Pancreas (tissue), 10 donors: ENCODE results near the gene STIM2. TPM values are rescaled to one million over a fixed set of nuclear protein-coding genes. Genes with fewer than 3 reads are reported as not detected.
A peak's percentile ranks its signal among the peaks of the same experiment; 100 is the strongest.

Experiments used
- ATAC-seq, 4 donors: fragments of 200-7000 bp; cut with Tn5 transposase; one replicate each; pipeline versions ENCODE4 v1.8.0 to v1.9.1; 2020; ENCODE audit warnings: mild to moderate bottlenecking in 4 of 4, moderate library complexity in 4 of 4
- DNase-seq, 6 donors: peaks; one replicate each; pipeline ENCODE4 v3.0.0-alpha.2; 2020
- FAIRE-seq: peaks from 2 replicates; lab custom pipeline; 2012; peaks lifted over from hg19 to GRCh38; lab: Jason Lieb, UNC
- H3K27ac ChIP-seq, 4 donors: fragments of 200-600 bp; sonication (generic); 1 replicate in 3 of 4; 2 replicates in 1 of 4; pipeline versions ENCODE4 v1.5.0 to v1.8.0; 2020
- H3K27me3 ChIP-seq, 4 donors: fragments of 200-600 bp; one replicate each; pipeline ENCODE4 v1.8.0; 2021
- H3K36me3 ChIP-seq, 3 donors: fragments of 200-600 bp; sonication (generic) in 1 of 3; one replicate each; pipeline versions ENCODE4 v1.5.0 to v1.8.0; 2020 to 2021
- H3K4me1 ChIP-seq, 3 donors: fragments of 200-600 bp; one replicate each; pipeline ENCODE4 v1.8.0; 2021
- H3K4me3 ChIP-seq, 4 donors: fragments of 200-600 bp; sonication (generic) in 2 of 4; one replicate each; pipeline versions ENCODE4 v1.5.0 to v1.8.0; 2020 to 2021
- H3K9me3 ChIP-seq, 4 donors: fragments of 200-600 bp; one replicate each; pipeline ENCODE4 v1.8.0; 2021
- CTCF ChIP-seq, 4 donors: fragments of 200-600 bp; sonication (generic) in 3 of 4; IDR thresholded peaks; one replicate each; pipeline versions ENCODE4 v1.5.0 to v1.8.0; 2021; ENCODE audit warnings: antibody characterized with exemption in 4 of 4
- WGBS, 2 donors: extraction: QIAGEN DNeasy Blood & Tissue Kit; methylation state at CpG; one replicate each; pipeline ENCODE4 v1.1.7; 2013; 5-methylcytosine and 5-hydroxymethylcytosine counted together
- intact Hi-C, 3 donors: fragments of 100-400 bp; cut with DNase I; formaldehyde crosslinking; loops; one replicate each; pipeline versions ENCODE4 v1.11.1 to v1.14.2; 2022
- polyA plus RNA-seq, 2 donors: library from polyadenylated mRNA; stranded (reverse); fragments of 200-250 nt; gene quantifications; one replicate each; pipeline ENCODE4 v1.2.3, GENCODE V29; 2013
- total RNA-seq, 6 donors: library from RNA; stranded (reverse); fragmentation: NEBNext Ultra II Directional in 4 of 6; extraction: Animal tissue kit (Norgen Biotek cat#: 25700) in 4 of 6; gene quantifications; one replicate each; pipeline versions ENCODE4 v1.2.1 to v1.2.4, GENCODE V29; 2021 to 2023
- donor health status: healthy with polysubstance abuse.
- donor health status: DM: no; HTN: no; CAD: no; lungs with moderate emphysema.
- donor health status: DM: no; HTN: no; CAD: no.
- donor health status: control.
- donor health status: control.
- donor health status: Bipolar disorder and iron deficiency.
- donor health status: DM: yes; HTN: yes; CAD: no.
- donor health status: DM: no; HTN: no; CAD: no.
- donor health status: DM: no; HTN: no; CAD: no.
- donor health status: DM: yes; HTN: yes; CAD: no.

STIM2 gene
- total and polyA plus RNA-seq, 8 donors, result 7.6 to 18.7 (median 12.6) TPM

- DNase-seq (peak in 5 of 6 donors; percentile 31 to 65 (median 44)), FAIRE-seq (peak; percentile 74), ATAC-seq (peak; percentile 70 to 91 (median 88))
- Histone ChIP-seq H3K27ac (no peak overlapping the region), H3K4me3 (no peak overlapping the region), H3K4me1 (peaks cover 3 to 6% (median 6%) of the 10 kb centered on the region in 3 donors), H3K36me3 (no peaks in the 10 kb centered on the region), H3K9me3 (no peaks in the 10 kb centered on the region), H3K27me3 (no peaks in the 10 kb centered on the region)
- intact Hi-C loops, result no loop called here
- peak; percentile 66 to 85 (median 72) for TF ChIP-seq CTCF (IDR thresholded peaks at IDR 0.05)
- WGBS, 2 donors, result 27 to 35% methylated on average over 6 of the region's 6 CpGs
These were observed 149.8 kb downstream of the STIM2 start for GRCh38 chr4:27010334-27010940.

DNA sequence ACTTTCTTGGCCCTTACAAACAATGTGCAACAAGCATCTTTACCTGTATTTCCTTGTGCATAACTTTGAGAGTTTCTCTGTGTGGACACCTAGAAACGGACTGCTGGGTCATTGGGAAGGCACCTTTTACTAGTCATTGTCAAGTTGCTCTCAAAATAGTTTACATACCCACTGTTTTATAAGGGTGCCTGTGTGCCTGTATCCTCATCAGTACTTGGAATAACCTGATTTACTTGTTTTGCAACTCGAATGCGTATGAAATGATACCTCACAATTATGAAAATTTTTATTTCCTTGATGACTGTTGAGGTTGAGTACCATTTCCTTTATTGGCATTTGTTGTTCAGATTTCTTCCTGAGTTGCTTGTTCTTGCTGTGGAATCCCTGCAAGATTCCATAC lies 150.8 kb downstream of the STIM2 start:
- peak in 3 of 4 donors; percentile 23 to 45 (median 28) for ATAC-seq
- H3K4me3 ChIP-seq, result no peak overlapping the region
- DNase-seq, result no peak
- no peaks in the 10 kb centered on the region for H3K27me3 ChIP-seq
- no peaks in the 10 kb centered on the region for H3K36me3 ChIP-seq
- intact Hi-C loops, result no loop called here
- FAIRE-seq, result no peak
- no peak overlapping the region for H3K27ac ChIP-seq
- peaks cover 0 to 4% (median 4%) of the 10 kb centered on the region in 3 donors for H3K4me1 ChIP-seq
- TF ChIP-seq CTCF (IDR thresholded peaks at IDR 0.05), result no peak
- no peaks in the 10 kb centered on the region for H3K9me3 ChIP-seq
- 59 to 66% methylated on average over 3 of the region's 3 CpGs for WGBS, 2 donors

- Histone ChIP-seq H3K36me3 (no peaks in the 10 kb centered on the region), H3K4me3 (no peak overlapping the region), H3K27ac (no peak overlapping the region), H3K4me1 (no peaks in the 10 kb centered on the region), H3K27me3 (no peaks in the 10 kb centered on the region), H3K9me3 (no peaks in the 10 kb centered on the region)
- 95 to 98% methylated on average over 4 of the region's 4 CpGs for WGBS, 2 donors
- no peak for ATAC-seq
- intact Hi-C loops, result no loop called here
- FAIRE-seq, result no peak
- DNase-seq, result no peak
- TF ChIP-seq CTCF (IDR thresholded peaks at IDR 0.05), result no peak
These were observed 152.4 kb downstream of the STIM2 start for GRCh38 chr4:27013012-27013411.

DNA sequence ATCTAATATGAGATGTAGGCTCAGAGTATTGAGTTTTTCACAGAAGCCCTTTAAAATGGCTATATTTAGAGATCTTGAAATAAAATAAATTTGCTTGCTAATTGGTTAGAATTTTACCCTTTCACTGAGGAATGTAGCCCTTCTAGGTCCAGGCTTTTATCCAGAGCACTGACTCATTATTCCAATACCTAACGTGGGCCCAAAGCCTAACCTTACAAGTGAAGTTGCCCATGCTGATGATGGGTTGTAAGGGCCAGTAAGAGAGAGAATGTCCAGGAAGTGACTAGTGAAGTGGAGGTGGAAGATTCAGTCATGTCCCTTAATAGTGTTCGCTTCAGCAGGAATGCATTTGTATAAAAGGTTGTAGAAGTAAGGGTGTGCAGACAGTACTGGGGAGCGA lies 155.9 kb downstream of the STIM2 start:
- intact Hi-C loops, result no loop called here
- H3K27ac ChIP-seq, result no peak overlapping the region
- 93 to 98% methylated on average over 3 of the region's 3 CpGs for WGBS, 2 donors
- FAIRE-seq, result no peak
- no peaks in the 10 kb centered on the region for H3K4me1 ChIP-seq
- no peak for DNase-seq
- H3K27me3 ChIP-seq, result no peaks in the 10 kb centered on the region
- no peak overlapping the region for H3K4me3 ChIP-seq
- no peak for ATAC-seq
- TF ChIP-seq CTCF (IDR thresholded peaks at IDR 0.05), result no peak
- H3K9me3 ChIP-seq, result no peaks in the 10 kb centered on the region
- H3K36me3 ChIP-seq, result no peaks in the 10 kb centered on the region

- Histone ChIP-seq H3K27me3 (no peaks in the 10 kb centered on the region), H3K36me3 (peaks cover 0 to under 1% (median 0%) of the 10 kb centered on the region in 3 donors), H3K4me1 (no peaks in the 10 kb centered on the region), H3K9me3 (no peaks in the 10 kb centered on the region), H3K27ac (no peak overlapping the region), H3K4me3 (no peak overlapping the region)
- no peak for TF ChIP-seq CTCF (IDR thresholded peaks at IDR 0.05)
- DNase-seq (no peak), ATAC-seq (no peak), FAIRE-seq (no peak)
- 96% methylated on average over 12 of the region's 12 CpGs for WGBS, 2 donors
- intact Hi-C loops, result no loop called here
These were observed 157.0 kb downstream of the STIM2 start for GRCh38 chr4:27017623-27018022.
